Breast epithelium (tissue), 4 donors: ENCODE measurements around the gene NABP2. TPM values are rescaled to one million over a fixed set of nuclear protein-coding genes. Genes with fewer than 3 reads are reported as not detected.

ENCODE experiments used
- DNase-seq, 2 donors: peaks; one replicate each; pipeline ENCODE4 v3.0.0-alpha.2; 2019; ENCODE audit warnings: low spot score in 2 of 2
- H3K27ac ChIP-seq, 2 donors: fragments of 200-600 bp; sonication (generic) in 1 of 2; one replicate each; pipeline ENCODE4 v1.5.1; 2016 to 2019; ENCODE audit warnings: mild to moderate bottlenecking in 1 of 2
- H3K27me3 ChIP-seq, 2 donors: fragments of 200-600 bp; sonication (generic) in 1 of 2; one replicate each; pipeline versions ENCODE4 v1.5.1 to v1.6.0; 2017 to 2019; ENCODE audit warnings: control low read depth in 1 of 2, mild to moderate bottlenecking in 1 of 2
- H3K36me3 ChIP-seq: fragments of 200-600 bp; one replicate; pipeline ENCODE4 v1.5.1; 2019
- H3K4me1 ChIP-seq, 2 donors: fragments of 200-600 bp; sonication (generic); one replicate each; pipeline ENCODE4 v1.5.1; 2016 to 2019; ENCODE audit warnings: control low read depth in 1 of 2
- H3K4me3 ChIP-seq, 3 donors: fragments of 200-600 bp; sonication (generic); 1 replicate in 2 of 3; 2 replicates in 1 of 3; pipeline ENCODE4 v1.5.1; 2016 to 2019; ENCODE audit warnings: mild to moderate bottlenecking in 3 of 3, moderate library complexity in 2 of 3
- H3K9me3 ChIP-seq, 2 donors: fragments of 200-600 bp; sonication (generic) in 1 of 2; one replicate each; pipeline ENCODE4 v1.5.1; 2016 to 2019; ENCODE audit warnings: control low read depth in 1 of 2
- CTCF ChIP-seq, 3 donors: fragments of 450-650 bp; IDR thresholded peaks; one replicate each; pipeline ENCODE4 v1.5.1; 2016 to 2017; ENCODE audit warnings: antibody characterized with exemption in 3 of 3, mild to moderate bottlenecking in 3 of 3, moderate library complexity in 3 of 3
- POLR2A ChIP-seq: fragments of 450-650 bp; IDR thresholded peaks from one replicate; pipeline ENCODE4 v1.6.1; 2016; ENCODE audit warnings: antibody characterized with exemption, mild to moderate bottlenecking, moderate library complexity
- POLR2AphosphoS5 ChIP-seq, 3 donors: sonication (generic); formaldehyde crosslinking; IDR thresholded peaks; one replicate each; pipeline ENCODE4 v1.6.1; 2017; ENCODE audit warnings: antibody characterized with exemption in 3 of 3
- intact Hi-C: fragments of 100-400 bp; cut with DNase I; formaldehyde crosslinking; loops from one replicate; pipeline ENCODE4 v1.15.1; 2023; ENCODE audit warnings: low total_unique reads
- total RNA-seq, 3 donors: library from RNA; depleted of rRNA; stranded (reverse); fragments of >200 nt; gene quantifications; one replicate each; pipeline ENCODE4 v1.1.0, GENCODE V29; 2016

Gene NABP2
- total RNA-seq, 3 donors from 2014 or later: 24.7 to 31.2 (median 27.5) TPM

DNA sequence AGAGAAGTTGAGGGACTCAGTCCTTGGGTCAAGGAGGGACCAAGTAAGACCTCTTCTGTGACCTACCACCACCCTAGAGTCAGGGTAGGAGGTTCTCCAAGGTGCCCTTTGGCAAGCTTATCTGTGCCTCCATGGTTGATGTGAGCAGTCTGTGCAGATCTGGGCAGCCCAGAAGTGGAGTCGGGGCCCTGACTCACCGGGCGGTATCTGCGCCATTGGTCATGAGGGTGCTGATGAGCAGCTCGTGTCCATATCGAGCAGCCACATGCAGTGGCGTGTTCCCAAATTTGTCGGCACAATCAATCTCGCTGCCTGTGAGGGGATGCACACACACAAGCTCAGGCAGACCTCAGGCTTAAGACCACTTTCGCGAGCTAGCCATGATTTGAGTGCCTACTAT lies 28.9 kb downstream of the NABP2 start:
- H3K27ac ChIP-seq: no peak overlapping the region
- intact Hi-C loops: no loop called here
- peaks cover 20% of the 10 kb centered on the region for H3K36me3 ChIP-seq
- H3K4me3 ChIP-seq: no peak overlapping the region
- H3K4me1 ChIP-seq: peaks cover 0 to 12% of the 10 kb centered on the region in 2 donors
- no peaks in the 10 kb centered on the region for H3K27me3 ChIP-seq
- DNase-seq: no peak
- TF ChIP-seq POLR2A: no peak
- TF ChIP-seq CTCF (IDR thresholded peaks at IDR 0.05): no peak
- no peak for TF ChIP-seq POLR2AphosphoS5 (IDR thresholded peaks at IDR 0.05)
- H3K9me3 ChIP-seq: no peaks in the 10 kb centered on the region

DNA sequence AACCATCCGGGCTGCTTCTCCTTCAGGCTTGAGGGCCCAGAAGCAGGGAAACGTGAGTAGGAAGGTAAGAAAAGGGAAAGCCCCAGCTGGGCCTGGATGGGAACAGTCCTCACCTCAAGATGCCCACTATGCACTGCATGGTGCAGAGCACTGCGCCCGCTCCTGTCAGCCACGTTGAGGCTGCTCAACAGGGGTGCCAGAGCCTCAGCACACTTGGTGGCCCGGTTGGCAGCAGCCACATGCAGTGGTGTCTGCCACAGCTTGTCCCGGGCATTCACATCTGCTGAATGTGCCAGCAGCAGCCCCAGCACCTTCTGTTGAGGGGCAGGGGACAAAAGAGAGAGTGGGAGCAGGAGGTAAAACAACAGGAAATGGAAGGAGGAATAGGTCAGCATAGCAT lies 31.5 kb downstream of the NABP2 start:
- Histone ChIP-seq H3K4me3 (no peak overlapping the region), H3K27me3 (no peaks in the 10 kb centered on the region), H3K4me1 (peaks cover 0 to 12% of the 10 kb centered on the region in 2 donors), H3K9me3 (no peaks in the 10 kb centered on the region), H3K27ac (no peak overlapping the region), H3K36me3 (peaks cover 20% of the 10 kb centered on the region)
- no peak for DNase-seq
- intact Hi-C loops: loop anchor here (2.0 kb wide), 1 partner anchor 43 kb away; no protein-coding TSS in a partner anchor
- TF ChIP-seq POLR2AphosphoS5 (IDR thresholded peaks at IDR 0.05) (no peak), POLR2A (no peak), CTCF (IDR thresholded peaks at IDR 0.05) (no peak)

GRCh38 chr12:56256326-56256960 lies 32.3 kb downstream of the NABP2 start:
- Histone ChIP-seq H3K27me3 (no peaks in the 10 kb centered on the region), H3K4me1 (peaks cover 0 to 12% of the 10 kb centered on the region in 2 donors), H3K27ac (peak overlapping the region in 1 of 2 donors; percentile 40), H3K4me3 (peak overlapping the region in 2 of 3 donors; percentile 21 to 96), H3K36me3 (peaks cover 20% of the 10 kb centered on the region), H3K9me3 (no peaks in the 10 kb centered on the region)
- no peak for TF ChIP-seq POLR2A
- intact Hi-C loops: loop anchor here (2.0 kb wide), 1 partner anchor 42 kb away; no protein-coding TSS in a partner anchor
- no peak for DNase-seq

DNA sequence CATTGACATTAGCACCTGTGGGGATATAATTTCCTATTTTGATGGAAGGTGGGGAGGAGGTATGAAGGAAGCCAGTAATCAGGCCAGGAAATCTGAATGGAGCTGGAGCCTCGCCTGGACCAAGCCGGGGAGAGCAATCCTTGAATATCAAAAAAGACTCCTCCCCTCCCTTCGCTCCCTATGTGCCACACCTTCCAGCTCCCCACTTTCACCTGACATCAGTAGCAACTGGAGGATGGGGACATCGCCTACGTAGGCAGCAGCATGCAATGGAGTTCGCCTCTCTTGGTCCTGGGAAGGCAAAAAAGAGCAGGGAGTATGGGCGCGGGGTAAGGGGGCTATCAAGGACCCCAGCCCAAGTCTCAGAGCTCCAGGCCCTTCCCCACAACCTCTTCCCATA lies 32.9 kb downstream of the NABP2 start:
- no peak for TF ChIP-seq POLR2A
- no peak for TF ChIP-seq CTCF (IDR thresholded peaks at IDR 0.05)
- TF ChIP-seq POLR2AphosphoS5 (IDR thresholded peaks at IDR 0.05): no peak
- H3K27ac ChIP-seq: peak overlapping the region in 1 of 2 donors; percentile 83
- intact Hi-C loops: loop anchor here (2.0 kb wide), 1 partner anchor 42 kb away; no protein-coding TSS in a partner anchor

GRCh38 chr12:56257491-56258067 lies 33.4 kb downstream of the NABP2 start:
- no peaks in the 10 kb centered on the region for H3K27me3 ChIP-seq
- H3K27ac ChIP-seq: peak overlapping the region; percentile 83 to 86
- TF ChIP-seq CTCF (IDR thresholded peaks at IDR 0.05) (no peak), POLR2AphosphoS5 (IDR thresholded peaks at IDR 0.05) (no peak), POLR2A (no peak)
- intact Hi-C loops: loop anchor here (2.0 kb wide), 1 partner anchor 41 kb away; no protein-coding TSS in a partner anchor
- H3K36me3 ChIP-seq: peaks cover 10% of the 10 kb centered on the region
- no peaks in the 10 kb centered on the region for H3K9me3 ChIP-seq
- peak overlapping the region; percentile 80 to 96 (median 80) for H3K4me3 ChIP-seq
- no peak for DNase-seq
- peaks cover 0 to 12% of the 10 kb centered on the region in 2 donors for H3K4me1 ChIP-seq

More for the DNA sequence above, 32.9 kb downstream of the NABP2 start:
- Histone ChIP-seq H3K9me3 (no peaks in the 10 kb centered on the region), H3K4me3 (peak overlapping the region; percentile 80 to 96 (median 80)), H3K4me1 (peaks cover 0 to 12% of the 10 kb centered on the region in 2 donors), H3K36me3 (peaks cover 15% of the 10 kb centered on the region), H3K27me3 (no peaks in the 10 kb centered on the region)
- DNase-seq: no peak
